Epithelial cell of proximal tubule (primary cell): Measurements from ENCODE around the gene HOXD9. TPM values are rescaled to one million over a fixed set of nuclear protein-coding genes. Genes with fewer than 3 reads are reported as not detected.

Experiments
- DNase-seq: peaks from one replicate; pipeline ENCODE4 v3.0.0-alpha.2; 2011; ENCODE audit warnings: low read depth
- H3K4me3 ChIP-seq: 2 replicates; pipeline ENCODE4 v1.5.1; 2011; ENCODE audit warnings: low read depth, mild to moderate bottlenecking, low read length
- total RNA-seq: library from RNA; depleted of rRNA; stranded (reverse); fragments of >200 nt; gene quantifications from 2 replicates; pipeline ENCODE4 v1.2.3, GENCODE V29; 2015
- TF ChIP-seq, protein P1 (sequence below): conservative IDR thresholded peaks from 2 replicates; pipeline ENCODE4 v1.5.1; 2012; ENCODE audit warnings: low read depth, mild to moderate bottlenecking, low read length

The HOXD9 gene
- total RNA-seq, 1 donor from 2014 or later: 11.5 TPM

DNA sequence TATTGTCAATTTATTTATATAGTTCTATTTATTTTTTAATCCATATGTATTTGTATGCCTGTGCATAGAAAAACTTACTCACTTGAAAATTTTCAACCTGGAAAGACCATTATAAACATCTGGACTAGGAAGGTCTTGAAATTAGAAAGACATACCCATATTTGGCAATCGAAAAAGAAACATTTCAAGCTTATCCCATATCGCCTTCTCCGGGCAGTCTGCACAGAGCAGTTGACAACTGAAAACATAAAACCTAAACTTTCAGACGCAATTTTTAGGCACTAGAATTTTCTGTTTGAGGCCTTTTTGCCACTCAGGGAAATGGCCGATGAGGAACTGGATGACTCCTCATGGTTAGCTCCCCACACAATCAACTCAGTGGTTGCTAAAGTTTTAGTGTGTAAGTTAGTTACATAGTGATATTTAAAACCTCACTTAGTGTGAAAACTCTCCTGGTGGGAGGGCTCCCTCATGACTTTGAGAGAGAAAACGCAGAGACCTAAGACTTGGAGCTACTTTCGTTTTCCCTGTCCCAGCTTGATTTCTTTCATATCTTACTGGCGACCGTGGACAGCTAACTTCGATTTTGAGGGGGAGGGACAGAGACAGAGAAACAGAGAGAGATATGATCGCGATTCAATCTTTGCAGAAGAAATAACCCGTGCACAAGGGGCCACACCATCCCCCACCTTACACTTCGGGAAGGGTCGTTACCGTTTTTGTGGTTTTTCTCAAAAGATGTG lies 26.1 kb upstream of the HOXD9 start:
- TF ChIP-seq, protein P1, sequence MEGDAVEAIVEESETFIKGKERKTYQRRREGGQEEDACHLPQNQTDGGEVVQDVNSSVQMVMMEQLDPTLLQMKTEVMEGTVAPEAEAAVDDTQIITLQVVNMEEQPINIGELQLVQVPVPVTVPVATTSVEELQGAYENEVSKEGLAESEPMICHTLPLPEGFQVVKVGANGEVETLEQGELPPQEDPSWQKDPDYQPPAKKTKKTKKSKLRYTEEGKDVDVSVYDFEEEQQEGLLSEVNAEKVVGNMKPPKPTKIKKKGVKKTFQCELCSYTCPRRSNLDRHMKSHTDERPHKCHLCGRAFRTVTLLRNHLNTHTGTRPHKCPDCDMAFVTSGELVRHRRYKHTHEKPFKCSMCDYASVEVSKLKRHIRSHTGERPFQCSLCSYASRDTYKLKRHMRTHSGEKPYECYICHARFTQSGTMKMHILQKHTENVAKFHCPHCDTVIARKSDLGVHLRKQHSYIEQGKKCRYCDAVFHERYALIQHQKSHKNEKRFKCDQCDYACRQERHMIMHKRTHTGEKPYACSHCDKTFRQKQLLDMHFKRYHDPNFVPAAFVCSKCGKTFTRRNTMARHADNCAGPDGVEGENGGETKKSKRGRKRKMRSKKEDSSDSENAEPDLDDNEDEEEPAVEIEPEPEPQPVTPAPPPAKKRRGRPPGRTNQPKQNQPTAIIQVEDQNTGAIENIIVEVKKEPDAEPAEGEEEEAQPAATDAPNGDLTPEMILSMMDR: no peak
- peak overlapping the region; percentile 19 for H3K4me3 ChIP-seq
- DNase-seq: no peak

DNA sequence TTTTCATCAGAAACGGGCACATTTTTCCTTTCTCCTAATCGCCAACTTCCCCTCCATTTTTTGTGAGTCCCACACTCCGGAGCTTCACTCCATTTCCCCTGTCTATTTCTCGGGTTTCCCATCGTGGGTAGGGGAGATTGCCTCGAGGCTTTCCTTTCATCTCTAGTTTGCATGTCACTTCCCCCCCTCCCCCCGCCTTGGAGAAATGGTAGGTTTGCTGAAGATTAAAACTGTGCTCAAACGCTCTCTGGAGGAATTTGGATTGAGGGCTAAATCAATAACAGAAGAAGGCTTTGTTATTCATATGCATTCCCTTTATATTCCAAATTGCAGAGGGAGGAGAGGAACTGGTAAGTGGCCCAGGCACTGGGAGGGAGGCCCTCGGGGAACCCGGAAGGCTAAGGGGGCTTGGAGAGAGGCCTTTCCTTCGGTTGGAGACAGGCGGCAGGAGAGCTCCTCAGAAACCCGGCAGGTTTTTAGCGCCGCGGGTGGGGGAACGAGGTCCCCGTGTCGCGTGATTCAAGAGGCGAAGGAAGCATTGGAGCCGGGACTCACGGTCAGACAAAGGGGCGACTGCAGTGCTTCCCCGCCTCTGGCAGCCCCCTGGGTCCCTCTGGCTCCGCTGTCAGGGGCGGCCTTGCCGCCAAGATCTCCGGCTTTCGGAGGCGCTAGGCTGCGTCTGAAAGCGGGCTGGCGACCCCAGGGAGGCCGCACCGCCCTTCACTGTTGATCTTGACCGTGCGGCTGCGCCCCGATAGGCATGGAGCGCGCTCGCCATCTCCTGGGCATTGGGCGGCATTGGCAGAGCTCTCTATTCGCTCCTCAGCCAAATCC lies 25.3 kb upstream of the HOXD9 start:
- H3K4me3 ChIP-seq: peak overlapping the region; percentile 49
- TF ChIP-seq, protein P1: peak; percentile 79
- no peak for DNase-seq

DNA sequence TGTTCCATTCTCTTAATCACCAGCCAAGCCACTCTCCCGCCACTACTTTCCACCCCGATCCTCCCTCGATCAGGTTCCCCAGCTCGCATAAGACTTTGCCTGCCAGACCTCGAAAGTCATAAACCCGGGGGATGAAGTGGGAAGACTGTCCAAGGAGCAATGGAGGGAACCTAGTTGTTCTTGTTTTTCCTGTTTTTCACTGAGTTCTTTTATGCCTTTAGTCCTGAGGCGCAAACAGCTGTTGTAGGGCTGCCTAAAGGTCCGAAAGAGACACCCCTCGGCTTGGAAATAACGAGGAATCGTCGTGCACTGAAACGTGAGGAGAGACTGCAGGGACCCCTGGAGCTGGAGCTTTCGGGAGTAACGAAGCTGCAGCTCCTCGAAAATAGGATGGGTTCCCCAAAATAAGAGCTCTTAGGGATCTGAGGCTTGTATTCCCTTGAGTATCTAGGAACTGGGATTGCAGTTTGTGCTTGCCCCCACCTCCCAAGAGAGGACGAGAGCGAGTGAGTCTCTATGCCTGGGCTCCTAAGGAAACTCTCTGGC lies 24.6 kb upstream of the HOXD9 start:
- no peak overlapping the region for H3K4me3 ChIP-seq
- TF ChIP-seq, protein P1: no peak
- no peak for DNase-seq

DNA sequence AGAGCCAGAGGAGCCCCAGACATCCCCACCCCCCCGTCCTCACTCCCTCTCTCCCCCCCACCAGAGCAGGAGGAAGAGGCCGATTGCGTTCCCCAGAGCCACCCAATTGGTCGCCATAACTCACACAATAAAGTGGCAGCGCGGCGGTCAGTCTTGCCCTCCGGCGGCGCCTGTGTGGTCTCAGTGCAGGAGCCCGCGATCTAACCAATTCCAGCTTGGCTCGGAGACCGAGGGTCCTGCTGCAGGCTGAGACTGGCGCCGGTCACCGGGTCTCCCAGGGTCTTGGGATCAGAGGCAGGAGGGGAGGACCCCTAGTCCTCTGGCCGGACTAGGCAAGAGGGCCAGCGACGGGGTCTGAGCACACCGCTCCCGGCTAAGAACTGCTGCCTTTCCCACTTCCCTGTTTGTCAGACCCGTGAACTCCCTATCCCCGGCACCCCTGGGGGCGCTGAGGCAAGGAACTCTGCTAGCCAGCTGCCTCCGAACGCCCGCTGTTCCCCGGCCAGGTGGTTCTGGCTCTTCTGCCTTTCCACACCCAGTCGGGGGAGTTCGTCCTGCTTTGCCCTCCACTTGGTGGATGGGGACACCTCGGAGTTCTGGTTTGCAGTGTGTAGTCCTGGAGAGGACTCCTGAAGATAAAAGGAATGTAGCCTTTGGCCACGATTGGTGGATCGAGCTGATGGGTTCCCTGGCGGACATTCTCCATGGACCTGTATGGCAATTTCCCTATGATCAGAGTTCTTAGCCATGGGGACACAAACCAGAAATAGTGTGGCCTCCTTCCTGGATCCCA lies 24.0 kb upstream of the HOXD9 start:
- no peak for DNase-seq
- H3K4me3 ChIP-seq: no peak overlapping the region
- TF ChIP-seq, protein P1: no peak

GRCh38 chr2:176099159-176099727 lies 23.3 kb upstream of the HOXD9 start:
- DNase-seq: no peak
- no peak overlapping the region for H3K4me3 ChIP-seq
- TF ChIP-seq, protein P1: no peak

DNA sequence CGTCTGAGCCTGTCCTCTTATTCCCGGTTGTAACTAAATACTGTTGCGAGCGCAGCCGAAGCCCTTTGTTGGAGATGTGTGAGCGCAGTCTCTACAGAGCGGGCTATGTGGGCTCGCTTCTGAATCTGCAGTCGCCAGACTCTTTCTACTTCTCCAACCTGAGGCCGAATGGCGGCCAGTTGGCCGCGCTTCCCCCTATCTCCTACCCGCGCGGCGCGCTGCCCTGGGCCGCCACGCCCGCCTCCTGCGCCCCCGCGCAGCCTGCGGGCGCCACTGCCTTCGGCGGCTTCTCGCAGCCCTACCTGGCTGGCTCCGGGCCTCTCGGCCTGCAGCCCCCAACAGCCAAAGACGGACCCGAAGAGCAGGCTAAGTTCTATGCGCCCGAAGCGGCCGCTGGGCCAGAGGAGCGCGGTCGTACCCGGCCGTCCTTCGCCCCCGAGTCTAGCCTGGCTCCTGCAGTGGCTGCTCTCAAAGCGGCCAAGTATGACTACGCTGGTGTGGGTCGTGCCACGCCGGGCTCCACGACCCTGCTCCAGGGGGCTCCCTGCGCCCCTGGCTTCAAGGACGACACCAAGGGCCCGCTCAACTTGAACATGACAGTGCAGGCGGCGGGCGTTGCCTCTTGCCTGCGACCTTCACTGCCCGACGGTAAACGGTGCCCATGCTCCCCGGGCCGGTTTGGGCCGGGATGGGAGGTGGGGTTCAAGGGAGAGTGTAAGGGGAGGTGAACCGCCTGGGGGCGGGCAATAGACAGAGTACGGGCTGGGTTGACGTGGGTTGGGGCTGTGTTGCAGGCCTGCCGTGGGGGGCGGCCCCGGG lies 22.6 kb upstream of the HOXD9 start, which contains the start of gene HOXD12:
TSS of gene HOXD12 (plus strand) at position 68 of the 819 bp plus-strand sequence. CDS start at position 75, 7 bp downstream.
- TF ChIP-seq, protein P1: no peak
- H3K4me3 ChIP-seq: no peak within 1 kb of the TSS
- no peak for DNase-seq
